ENCODE results near the gene TUBGCP6. TPM values are rescaled to one million over a fixed set of nuclear protein-coding genes. Genes with fewer than 3 reads are reported as not detected.
"Not testable (repeated sequence)": the region's sequence is repeated elsewhere in the genome, so short reads cannot be mapped to it uniquely, and the experiment has no call there.

TUBGCP6 gene
- total RNA-seq, 4 donors from 2014 or later: 20.3 to 44.3 (median 32.2) TPM

DNA sequence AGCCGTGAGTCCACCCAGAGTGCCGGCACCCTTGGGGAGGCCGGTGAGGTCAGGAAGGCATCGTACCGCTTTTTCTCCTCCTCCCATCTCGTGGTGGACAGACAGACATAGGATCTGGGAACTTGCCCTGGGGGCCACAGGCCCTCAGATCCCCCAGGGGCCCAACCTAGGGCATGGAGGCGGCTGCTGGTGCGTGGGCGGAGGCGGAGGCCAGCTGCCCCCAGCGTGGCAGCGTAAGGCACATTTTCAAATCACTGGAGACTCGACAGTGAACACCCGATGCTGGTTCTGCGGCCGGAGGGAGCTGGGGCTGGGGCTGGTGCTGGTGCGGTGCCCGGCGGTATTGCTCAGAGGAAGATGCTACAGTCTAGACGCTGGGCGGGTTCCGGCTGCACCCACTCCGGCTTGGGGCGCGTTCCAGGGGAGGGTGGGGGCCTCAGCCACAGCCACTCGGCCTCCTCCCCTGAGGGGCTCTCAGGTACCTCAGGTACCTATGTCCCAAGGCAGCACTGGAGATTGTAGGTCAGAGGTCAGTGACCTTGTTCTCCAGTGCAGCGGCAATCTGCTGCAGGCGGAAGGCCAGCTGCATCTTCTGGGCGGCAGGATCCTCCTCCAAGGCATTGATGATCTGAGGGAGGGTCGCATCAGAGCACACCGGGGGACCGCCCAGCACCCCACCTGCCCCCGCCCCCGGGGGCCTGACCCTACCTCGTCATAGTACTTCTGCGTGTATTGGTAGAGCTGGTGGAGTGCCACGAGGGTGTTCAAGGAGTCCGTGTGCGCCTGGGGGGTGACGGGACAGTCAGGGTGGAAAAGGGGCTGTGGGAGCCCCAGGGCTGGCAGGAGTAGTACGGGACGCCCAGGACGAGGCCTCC lies 30.6 kb upstream of the TUBGCP6 start:
- intact Hi-C loops (cut with DNase I): loop anchor here (2.0 kb wide), 1 partner anchor 67 kb away; the partner anchor contains the start of gene PPP6R2
- WGBS, 2 donors: 80 to 100% methylated on average over 1 to 9 of the region's 43 CpGs
- H3K27ac ChIP-seq: peak overlapping the region in 3 of 4 donors; percentile 32 to 65 (median 44)
- peaks cover 0 to 11% (median 0%) of the 10 kb centered on the region in 4 donors for H3K27me3 ChIP-seq
- DNase-seq: no peak
- H3K9me3 ChIP-seq: no peaks in the 10 kb centered on the region
- H3K36me3 ChIP-seq: peaks cover 44 to 67% (median 50%) of the 10 kb centered on the region in 3 donors
- TF ChIP-seq, protein P1, sequence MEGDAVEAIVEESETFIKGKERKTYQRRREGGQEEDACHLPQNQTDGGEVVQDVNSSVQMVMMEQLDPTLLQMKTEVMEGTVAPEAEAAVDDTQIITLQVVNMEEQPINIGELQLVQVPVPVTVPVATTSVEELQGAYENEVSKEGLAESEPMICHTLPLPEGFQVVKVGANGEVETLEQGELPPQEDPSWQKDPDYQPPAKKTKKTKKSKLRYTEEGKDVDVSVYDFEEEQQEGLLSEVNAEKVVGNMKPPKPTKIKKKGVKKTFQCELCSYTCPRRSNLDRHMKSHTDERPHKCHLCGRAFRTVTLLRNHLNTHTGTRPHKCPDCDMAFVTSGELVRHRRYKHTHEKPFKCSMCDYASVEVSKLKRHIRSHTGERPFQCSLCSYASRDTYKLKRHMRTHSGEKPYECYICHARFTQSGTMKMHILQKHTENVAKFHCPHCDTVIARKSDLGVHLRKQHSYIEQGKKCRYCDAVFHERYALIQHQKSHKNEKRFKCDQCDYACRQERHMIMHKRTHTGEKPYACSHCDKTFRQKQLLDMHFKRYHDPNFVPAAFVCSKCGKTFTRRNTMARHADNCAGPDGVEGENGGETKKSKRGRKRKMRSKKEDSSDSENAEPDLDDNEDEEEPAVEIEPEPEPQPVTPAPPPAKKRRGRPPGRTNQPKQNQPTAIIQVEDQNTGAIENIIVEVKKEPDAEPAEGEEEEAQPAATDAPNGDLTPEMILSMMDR (IDR thresholded peaks at IDR 0.05): no peak
- TF ChIP-seq POLR2A (IDR thresholded peaks at IDR 0.05): no peak
- H3K4me1 ChIP-seq: peaks cover 19 to 88% (median 22%) of the 10 kb centered on the region in 3 donors
- H3K4me3 ChIP-seq: no peak overlapping the region

GRCh38 chr22:50274771-50275170 lies 29.9 kb upstream of the TUBGCP6 start:
- intact Hi-C loops (cut with DNase I): no loop called here
- H3K36me3 ChIP-seq: peaks cover 38 to 61% (median 43%) of the 10 kb centered on the region in 3 donors
- peak overlapping the region in 1 of 4 donors; percentile 17 for H3K27ac ChIP-seq
- peaks cover 21 to 87% (median 24%) of the 10 kb centered on the region in 3 donors for H3K4me1 ChIP-seq
- no peak for TF ChIP-seq POLR2A (IDR thresholded peaks at IDR 0.05)
- TF ChIP-seq, protein P1 (IDR thresholded peaks at IDR 0.05): no peak
- H3K4me3 ChIP-seq: no peak overlapping the region
- no peak for DNase-seq
- H3K27me3 ChIP-seq: peaks cover 0 to 11% (median 0%) of the 10 kb centered on the region in 4 donors
- no peaks in the 10 kb centered on the region for H3K9me3 ChIP-seq
- 57% methylated on average over 5 of the region's 7 CpGs; no CpG with 5 or more reads in 1 of the 2 donors for WGBS, 2 donors

DNA sequence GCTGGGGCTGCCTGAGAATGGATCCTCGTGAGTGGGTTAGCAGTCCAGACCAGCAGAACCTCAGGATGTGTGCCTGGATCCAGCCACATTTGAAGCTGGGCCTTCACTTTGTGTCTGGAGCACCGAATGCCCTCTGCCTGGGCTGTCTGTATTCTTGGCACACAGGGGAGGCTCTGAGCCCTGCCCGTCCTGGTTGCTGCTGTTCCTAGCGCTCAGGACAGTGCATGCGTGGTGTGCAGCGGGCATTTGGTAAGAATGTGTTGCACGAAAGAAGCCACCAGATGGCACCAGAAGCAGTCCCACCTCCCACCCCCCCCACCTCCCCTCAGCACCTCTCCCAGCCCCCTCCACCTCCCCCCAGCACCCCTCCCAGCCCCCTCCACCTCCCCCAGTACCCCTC lies 29.5 kb upstream of the TUBGCP6 start:
- H3K27me3 ChIP-seq: peaks cover 0 to 11% (median 0%) of the 10 kb centered on the region in 4 donors
- intact Hi-C loops (cut with DNase I): no loop called here
- H3K36me3 ChIP-seq: peaks cover 34 to 56% (median 39%) of the 10 kb centered on the region in 3 donors
- H3K4me3 ChIP-seq: no peak overlapping the region
- TF ChIP-seq POLR2A (IDR thresholded peaks at IDR 0.05): no peak
- TF ChIP-seq, protein P1 (IDR thresholded peaks at IDR 0.05): peak in 4 of 6 experiments; percentile 17 to 41 (median 30)
- peaks cover 21 to 87% (median 29%) of the 10 kb centered on the region in 3 donors for H3K4me1 ChIP-seq
- WGBS, 2 donors: 35% methylated on average over 6 of the region's 7 CpGs; no CpG with 5 or more reads in 1 of the 2 donors
- no peak for DNase-seq
- H3K9me3 ChIP-seq: no peaks in the 10 kb centered on the region
- peak overlapping the region in 1 of 4 donors; percentile 29 for H3K27ac ChIP-seq

- H3K4me3 ChIP-seq; DNase-seq; intact Hi-C loops (cut with DNase I); H3K9me3 ChIP-seq: not testable (repeated sequence)
- WGBS, 2 donors: 79 to 84% methylated on average over 7 to 10 of the region's 10 CpGs
- Histone ChIP-seq H3K27ac (peak overlapping the region in 1 of 4 donors; percentile 29), H3K36me3 (peaks cover 32 to 51% (median 33%) of the 10 kb centered on the region in 3 donors), H3K4me1 (peaks cover 22 to 87% (median 33%) of the 10 kb centered on the region in 3 donors), H3K27me3 (peaks cover 0 to 11% (median 0%) of the 10 kb centered on the region in 4 donors)
Observed at GRCh38 chr22:50273781-50274180, 29.0 kb upstream of the TUBGCP6 start.

GRCh38 chr22:50273352-50273751 lies 28.5 kb upstream of the TUBGCP6 start:
- WGBS, 2 donors: 75% methylated on average over 1 of the region's 11 CpGs; no CpG with 5 or more reads in 1 of the 2 donors
- H3K27me3 ChIP-seq: peaks cover 0 to 11% (median 0%) of the 10 kb centered on the region in 4 donors
- DNase-seq; H3K27ac ChIP-seq; H3K4me3 ChIP-seq; H3K9me3 ChIP-seq; intact Hi-C loops (cut with DNase I): not testable (repeated sequence)
- H3K36me3 ChIP-seq: peaks cover 28 to 47% (median 29%) of the 10 kb centered on the region in 3 donors
- peaks cover 26 to 87% (median 37%) of the 10 kb centered on the region in 3 donors for H3K4me1 ChIP-seq

All from esophagus squamous epithelium (tissue), 5 donors.